Right lobe of liver (tissue), 4 donors: Measurements from ENCODE around the gene MBD3L1.

ENCODE experiments used
- POLR2A ChIP-seq: fragments of 450-650 bp; IDR thresholded peaks from one replicate; pipeline ENCODE4 v1.6.1; 2017; ENCODE audit warnings: antibody characterized with exemption, mild to moderate bottlenecking
- TF ChIP-seq, protein P1 (sequence below), 4 donors: fragments of 200-600 bp in 3 of 4; fragments of 450-650 bp in 1 of 4; IDR thresholded peaks; one replicate each; pipeline versions ENCODE4 v1.5.1 to v1.8.0; 2016 to 2022; ENCODE audit warnings: antibody characterized with exemption in 4 of 4, mild to moderate bottlenecking in 2 of 4
- donor health status: DM: no; HTN: no; CAD: no.
- donor health status: DM: no; HTN: no; CAD: no.
- donor health status: DM: no; HTN: yes; CAD: no.

DNA sequence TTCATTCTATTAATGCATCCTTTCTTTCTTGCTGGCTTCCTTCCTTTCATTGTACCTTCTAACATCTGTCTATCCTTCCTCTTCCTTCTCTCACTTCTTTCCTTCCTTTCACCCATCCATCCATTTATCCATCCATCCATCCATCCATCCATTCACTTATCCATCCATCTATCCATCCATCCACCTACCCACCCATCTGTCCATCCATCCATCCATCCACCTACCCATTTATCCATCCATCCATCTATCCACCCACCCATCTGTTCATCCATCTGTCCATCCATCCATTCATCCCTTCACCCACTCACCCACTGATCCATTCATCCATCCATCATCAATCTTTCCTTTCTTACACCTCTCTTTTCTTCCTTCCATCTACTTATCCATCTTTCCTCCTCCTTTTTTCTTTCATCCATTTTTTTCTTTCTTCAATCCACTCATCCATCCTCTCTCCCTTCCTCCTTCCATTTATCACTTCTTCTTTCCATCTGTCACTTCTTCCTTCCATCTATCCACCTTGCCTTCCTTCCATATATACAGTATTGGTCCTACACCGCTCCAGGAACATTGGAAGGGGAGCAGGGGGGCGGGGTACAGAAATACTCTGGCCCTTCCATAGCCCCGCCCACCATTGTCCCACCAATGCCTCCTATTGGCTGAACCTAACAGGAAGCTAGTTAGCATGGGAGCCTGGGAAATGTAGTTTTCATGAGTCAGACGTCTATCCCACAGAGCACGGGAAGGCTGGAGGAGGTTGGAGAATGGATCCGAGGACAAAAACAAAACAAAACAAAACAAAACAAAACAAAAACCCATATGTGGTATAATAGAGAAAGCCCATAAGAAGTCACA lies 45.9 kb downstream of the MBD3L1 start:
- TF ChIP-seq, protein P1, sequence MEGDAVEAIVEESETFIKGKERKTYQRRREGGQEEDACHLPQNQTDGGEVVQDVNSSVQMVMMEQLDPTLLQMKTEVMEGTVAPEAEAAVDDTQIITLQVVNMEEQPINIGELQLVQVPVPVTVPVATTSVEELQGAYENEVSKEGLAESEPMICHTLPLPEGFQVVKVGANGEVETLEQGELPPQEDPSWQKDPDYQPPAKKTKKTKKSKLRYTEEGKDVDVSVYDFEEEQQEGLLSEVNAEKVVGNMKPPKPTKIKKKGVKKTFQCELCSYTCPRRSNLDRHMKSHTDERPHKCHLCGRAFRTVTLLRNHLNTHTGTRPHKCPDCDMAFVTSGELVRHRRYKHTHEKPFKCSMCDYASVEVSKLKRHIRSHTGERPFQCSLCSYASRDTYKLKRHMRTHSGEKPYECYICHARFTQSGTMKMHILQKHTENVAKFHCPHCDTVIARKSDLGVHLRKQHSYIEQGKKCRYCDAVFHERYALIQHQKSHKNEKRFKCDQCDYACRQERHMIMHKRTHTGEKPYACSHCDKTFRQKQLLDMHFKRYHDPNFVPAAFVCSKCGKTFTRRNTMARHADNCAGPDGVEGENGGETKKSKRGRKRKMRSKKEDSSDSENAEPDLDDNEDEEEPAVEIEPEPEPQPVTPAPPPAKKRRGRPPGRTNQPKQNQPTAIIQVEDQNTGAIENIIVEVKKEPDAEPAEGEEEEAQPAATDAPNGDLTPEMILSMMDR (IDR thresholded peaks at IDR 0.05), result no peak
- no peak for TF ChIP-seq POLR2A
